Stimulated activated CD4-positive, alpha-beta T cell treated with anti-CD3 and anti-CD28 coated beads, TNF-alpha, amount 100 ng/mL, for 1 hour (primary cell): ENCODE data around the gene VAPA.

ENCODE experiments used
- DNase-seq, 3 donors: peaks; one replicate each; pipeline ENCODE4 v3.0.0-alpha.2; 2020; ENCODE audit warnings: low read depth in 3 of 3, low spot score in 1 of 3

The VAPA gene

GRCh38 chr18:9996094-9996493 lies 82.3 kb downstream of the VAPA start:
- DNase-seq, result no peak

DNA sequence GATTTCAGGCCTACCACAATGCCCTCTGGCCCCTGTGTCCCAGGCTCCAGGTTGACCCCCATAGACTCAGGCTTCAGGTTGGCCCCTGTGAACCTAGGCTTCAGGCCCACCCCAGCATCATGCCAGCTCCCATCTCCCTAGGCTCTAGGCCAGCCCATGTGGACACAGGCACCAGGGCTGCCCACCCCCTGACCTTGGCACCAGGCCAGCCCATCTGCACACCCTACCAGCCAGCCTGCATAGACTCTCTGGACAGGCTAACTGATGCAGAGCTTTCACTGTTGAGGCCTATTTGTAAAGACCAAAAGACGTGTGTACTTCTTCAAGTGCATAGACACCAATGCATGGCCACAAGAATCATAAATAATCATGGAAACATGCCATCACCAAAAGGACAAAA lies 83.9 kb downstream of the VAPA start:
- no peak for DNase-seq

GRCh38 chr18:9998330-9998729 lies 84.5 kb downstream of the VAPA start:
- DNase-seq, result no peak

DNA sequence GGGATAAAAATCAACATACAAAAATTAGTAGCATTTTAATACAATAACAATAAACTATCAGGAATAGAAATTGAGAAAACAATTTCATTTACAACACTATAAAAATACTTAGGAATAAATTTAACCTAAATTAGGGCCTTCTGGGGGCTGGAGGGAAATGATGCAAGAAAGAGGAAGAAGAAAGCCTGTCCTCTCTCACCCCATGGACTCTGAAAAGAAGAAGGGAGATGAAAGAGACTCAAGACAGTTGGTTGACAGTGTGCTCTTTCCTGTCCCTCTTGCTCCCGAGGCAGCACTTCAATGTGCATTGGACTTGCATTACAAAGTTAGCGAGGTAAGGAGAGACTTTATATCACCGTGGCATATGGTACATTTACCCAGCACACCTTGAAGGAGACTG lies 88.5 kb downstream of the VAPA start:
- no peak for DNase-seq

- no peak for DNase-seq
Measured at GRCh38 chr18:10003281-10003680, 89.5 kb downstream of the VAPA start.

DNA sequence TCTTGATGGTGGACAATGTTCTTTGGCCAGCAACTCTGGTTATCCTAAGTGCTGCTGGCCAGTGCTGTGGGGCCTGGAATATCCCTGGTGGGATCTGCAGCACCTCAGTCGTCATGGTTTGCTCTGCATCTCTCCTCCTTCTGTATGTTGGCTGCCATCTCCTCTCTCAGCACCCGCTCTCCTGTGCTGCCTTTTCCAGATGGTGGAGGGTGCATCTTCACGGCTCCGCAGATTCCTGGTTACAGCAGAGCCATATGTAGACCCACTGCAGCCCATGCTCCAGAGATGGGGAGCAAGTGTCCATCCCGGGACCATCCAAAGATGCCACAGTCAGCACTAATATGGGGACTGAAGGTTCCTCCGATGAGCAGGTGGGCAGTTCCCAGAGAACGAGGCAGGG lies 90.0 kb downstream of the VAPA start:
- no peak for DNase-seq

DNA sequence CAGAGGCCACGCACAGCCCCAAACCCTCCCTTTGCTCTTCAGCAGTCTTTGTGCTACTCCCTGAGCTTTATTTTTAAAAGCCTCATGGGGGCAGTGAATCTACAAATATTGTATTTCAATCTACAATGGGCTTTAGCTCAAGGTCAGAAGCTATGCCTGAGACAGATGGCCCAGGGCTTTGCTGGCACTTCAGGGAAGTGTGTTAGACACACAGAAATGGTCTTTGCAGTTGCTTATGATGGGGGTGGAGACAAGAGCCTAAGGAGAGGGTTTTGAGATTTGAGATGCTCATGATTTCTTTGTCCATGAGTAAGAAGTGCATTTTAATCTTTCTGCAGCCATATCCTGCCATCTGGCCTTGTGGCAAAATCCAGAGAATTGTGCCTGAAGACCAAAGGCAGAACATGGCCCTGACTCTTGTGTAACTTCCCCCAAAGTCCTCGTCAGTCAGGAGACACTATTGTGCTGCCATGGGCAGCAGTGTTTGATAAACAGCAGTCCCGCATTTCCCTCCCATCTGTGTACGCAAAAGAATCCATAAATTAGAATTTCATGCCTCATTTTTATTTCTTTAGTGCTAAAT lies 92.6 kb downstream of the VAPA start:
- DNase-seq, result no peak

GRCh38 chr18:10008006-10008647 lies 94.3 kb downstream of the VAPA start:
- DNase-seq, result no peak
